GM19372 (cell line): ENCODE data around the gene TTC7B.
"Not testable (repeated sequence)": the region's sequence is repeated elsewhere in the genome, so short reads cannot be mapped to it uniquely, and the experiment has no call there.

Experiments
- ATAC-seq: cut with Tn5 transposase; IDR thresholded peaks from one replicate; pipeline ENCODE4 v1.9.1; 2021; ENCODE audit warnings: mild to moderate bottlenecking, low read depth, moderate library complexity; ENCODE audit not compliant: unreplicated experiment

TTC7B gene

GRCh38 chr14:90836692-90837063, 20.4 kb upstream of the TTC7B start:
- no peak for ATAC-seq

DNA sequence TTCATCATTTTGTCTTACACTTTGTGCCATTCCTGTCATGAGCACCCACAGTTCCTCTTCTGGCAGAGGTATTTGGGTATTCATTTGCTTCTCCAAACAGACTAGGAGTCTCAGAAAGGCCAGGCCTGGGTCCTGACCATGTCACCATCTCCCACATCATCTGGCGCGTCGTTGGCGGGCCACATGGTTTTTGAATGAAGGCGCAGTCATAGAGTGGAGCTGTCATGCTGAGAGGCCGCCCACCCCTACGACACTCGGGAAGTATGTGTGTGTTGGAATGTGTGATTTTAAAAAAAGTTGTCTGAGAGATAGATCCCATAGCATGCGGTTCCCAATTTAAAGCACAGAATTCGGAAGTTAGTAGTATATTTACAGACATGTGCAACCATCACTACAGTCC, 15.6 kb upstream of the TTC7B start:
- no peak for ATAC-seq

GRCh38 chr14:90830931-90831701, 14.9 kb upstream of the TTC7B start:
- no peak for ATAC-seq

- no peak for ATAC-seq
These were observed 13.4 kb upstream of the TTC7B start for GRCh38 chr14:90829677-90830076.

- peak; percentile 58 for ATAC-seq
These were observed 12.6 kb upstream of the TTC7B start for GRCh38 chr14:90828642-90829487.

GRCh38 chr14:90827919-90828610, 11.8 kb upstream of the TTC7B start:
- ATAC-seq, result peak; percentile 97

DNA sequence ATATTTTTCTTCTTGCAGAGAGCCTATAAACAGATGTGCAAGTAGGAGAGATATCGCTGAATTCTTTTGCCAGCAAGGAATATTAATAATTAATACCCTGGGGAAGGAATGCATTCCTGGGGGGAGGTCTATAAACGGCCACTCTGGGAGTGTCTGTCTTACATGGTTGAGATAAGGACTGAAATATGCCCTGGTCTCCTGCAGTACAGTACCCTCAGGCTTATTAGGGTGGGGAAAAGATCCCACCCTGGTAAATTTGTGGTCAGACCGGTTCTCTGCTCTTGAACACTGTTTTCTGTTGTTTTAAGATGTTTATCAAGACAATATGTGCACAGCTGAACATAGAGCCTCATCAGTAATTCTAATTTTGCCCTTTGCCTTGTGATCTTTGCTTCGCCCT, 7.3 kb upstream of the TTC7B start:
- not testable (repeated sequence) for ATAC-seq

- peak; percentile 69 for ATAC-seq
These were observed 4.7 kb upstream of the TTC7B start for GRCh38 chr14:90820958-90821357.

DNA sequence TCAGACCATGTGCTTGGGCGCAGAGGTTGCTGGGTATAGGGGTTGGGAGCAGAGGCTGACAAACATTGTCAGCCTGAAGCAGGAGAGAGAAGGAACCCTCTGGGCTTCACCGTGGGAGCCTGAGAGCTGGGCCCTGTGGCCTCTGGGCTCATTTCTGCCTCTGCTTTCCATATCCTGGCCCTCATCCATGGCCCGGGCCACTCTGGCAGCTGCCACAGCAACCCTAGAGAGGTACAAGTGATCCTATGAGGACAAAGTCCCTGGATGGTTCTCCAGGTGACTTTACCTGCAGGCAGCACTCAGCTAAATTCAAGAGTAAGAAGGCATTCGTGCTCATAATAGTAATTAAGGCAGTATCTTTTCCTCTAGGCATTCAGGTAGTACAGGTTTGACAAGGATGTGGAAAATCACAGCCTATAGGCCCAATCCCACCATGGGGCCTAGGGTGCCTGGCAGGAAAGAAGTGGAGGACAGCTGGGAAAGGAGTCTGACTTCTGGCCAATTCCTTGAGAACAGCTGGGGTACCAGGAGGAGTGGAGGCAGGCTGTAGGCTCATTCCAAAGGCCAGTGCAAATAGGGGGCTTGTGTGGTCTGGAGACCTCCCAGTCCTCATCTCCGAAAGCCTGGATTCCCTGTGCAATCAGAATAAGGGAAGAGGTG, 3.6 kb upstream of the TTC7B start:
- ATAC-seq, result no peak

GRCh38 chr14:90818715-90819114, 2.5 kb upstream of the TTC7B start:
- ATAC-seq, result no peak

- ATAC-seq, result no peak
These were observed 629 bp upstream of the TTC7B start for GRCh38 chr14:90816681-90817436.

DNA sequence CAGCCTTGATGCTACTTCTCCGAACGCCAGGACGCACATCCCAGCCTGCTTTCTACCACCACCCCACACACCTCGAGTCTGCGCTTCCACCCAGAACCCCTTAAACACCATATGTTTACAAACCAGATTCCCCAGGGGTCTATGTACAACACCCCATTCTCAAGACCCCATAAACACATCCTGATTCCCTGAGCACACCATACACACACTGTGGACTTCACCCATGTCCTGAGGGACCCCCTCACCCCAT, 733 bp downstream of the TTC7B start:
- ATAC-seq, result no peak

- no peak for ATAC-seq
These were observed 1.2 kb downstream of the TTC7B start for GRCh38 chr14:90814806-90815571.

DNA sequence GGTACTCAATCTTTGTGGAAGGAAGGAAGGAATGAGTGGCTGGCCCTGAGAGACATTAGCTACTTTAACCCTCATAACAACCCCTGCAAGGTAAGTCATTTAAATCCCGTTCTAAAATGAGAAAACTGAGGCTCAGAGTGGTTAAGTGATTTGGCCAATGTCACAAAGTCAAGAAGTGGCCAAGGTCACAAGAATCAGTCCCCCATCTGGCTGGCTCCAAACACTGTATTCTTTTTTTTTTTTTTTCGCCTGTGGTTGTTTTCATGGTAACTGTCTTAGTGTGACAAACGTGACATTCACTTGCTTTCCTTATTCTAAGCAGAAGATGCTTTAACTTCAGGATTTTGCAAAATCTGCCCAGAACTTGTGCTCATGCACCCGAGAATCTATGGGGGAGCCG, 2.8 kb downstream of the TTC7B start:
- no peak for ATAC-seq

- ATAC-seq, result no peak
These were observed 4.1 kb downstream of the TTC7B start for GRCh38 chr14:90812109-90812508.

DNA sequence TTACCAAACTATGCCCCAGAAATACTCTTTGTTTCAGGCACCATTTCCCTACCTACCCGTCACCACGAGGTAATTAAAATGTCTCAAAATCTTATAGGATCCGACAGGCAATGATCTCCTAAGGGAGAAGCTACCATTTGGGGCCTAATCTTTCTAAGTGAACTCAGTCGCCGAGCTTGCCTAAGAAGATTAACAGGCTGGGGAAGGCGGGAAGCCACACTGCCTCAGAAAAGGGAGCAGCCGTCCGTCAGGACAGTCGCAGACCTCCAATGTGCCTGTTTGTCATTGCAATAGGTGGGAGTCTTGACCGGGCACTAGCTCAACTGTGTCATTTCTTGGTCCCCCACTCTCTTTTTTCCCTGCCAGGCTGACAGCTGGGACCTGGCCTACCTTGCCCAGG, 4.6 kb downstream of the TTC7B start:
- ATAC-seq, result no peak

DNA sequence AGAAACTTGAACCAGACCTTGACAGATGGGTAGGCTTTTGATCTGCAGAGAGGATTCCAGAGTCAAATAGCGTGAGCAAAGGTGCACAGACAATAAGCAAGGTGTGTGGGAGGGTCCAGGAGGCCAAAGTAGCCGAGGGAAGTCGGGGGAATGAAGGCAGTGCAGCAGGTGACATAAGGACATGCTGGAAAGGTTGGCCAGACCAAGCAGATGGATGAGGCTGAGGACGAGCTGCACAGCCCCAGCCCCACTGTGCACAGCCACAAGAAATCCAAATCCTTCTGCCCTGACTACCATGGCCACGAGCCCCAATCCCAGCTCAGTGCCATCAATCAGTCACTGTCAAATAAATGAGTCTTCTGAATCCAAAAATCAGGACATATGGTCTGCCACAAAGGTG, 5.4 kb downstream of the TTC7B start:
- no peak for ATAC-seq

- no peak for ATAC-seq
These were observed 6.5 kb downstream of the TTC7B start for GRCh38 chr14:90809530-90810312.
